Measurements from ENCODE around the gene NEAT1.
A peak's percentile ranks its signal among the peaks of the same experiment; 100 is the strongest.

Gene NEAT1

DNA sequence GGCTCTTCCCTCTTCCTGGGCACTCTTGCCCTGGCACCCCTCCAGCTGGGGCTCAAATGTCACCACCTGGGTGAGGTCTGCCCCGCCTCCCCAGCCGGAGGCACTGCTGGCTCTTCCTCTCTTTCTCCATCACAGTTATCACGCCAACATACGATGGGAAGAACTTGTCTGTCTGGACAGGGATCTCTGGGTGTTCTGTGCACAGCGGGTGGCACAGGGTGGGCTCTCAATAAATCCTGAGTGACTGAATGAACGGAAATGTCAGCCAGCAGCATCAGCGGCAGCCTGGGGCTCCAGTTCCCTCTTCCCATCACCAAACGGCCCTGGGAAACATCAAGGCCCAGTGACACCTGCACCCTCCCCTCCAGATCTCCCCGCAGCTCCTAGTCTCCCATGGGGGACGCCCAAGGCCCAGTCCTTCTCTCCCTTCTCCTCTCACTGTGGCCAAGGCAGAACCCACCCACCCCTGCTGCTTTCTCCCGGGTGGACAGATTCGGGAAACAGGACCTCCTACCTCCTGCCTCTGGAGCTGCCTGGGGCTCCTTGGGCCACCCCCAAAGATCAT is 39.7 kb upstream of the NEAT1 start:
- H3K4me1 ChIP-seq (ENCODE audit: low read depth, poor library complexity, severe bottlenecking), result peaks cover 58% of the 10 kb centered on the region
- no peak overlapping the region for H3K4me3 ChIP-seq (IDR thresholded peaks at IDR 0.05; ENCODE audit: insufficient read depth, low read depth, low read length)
- TF ChIP-seq, protein P1, sequence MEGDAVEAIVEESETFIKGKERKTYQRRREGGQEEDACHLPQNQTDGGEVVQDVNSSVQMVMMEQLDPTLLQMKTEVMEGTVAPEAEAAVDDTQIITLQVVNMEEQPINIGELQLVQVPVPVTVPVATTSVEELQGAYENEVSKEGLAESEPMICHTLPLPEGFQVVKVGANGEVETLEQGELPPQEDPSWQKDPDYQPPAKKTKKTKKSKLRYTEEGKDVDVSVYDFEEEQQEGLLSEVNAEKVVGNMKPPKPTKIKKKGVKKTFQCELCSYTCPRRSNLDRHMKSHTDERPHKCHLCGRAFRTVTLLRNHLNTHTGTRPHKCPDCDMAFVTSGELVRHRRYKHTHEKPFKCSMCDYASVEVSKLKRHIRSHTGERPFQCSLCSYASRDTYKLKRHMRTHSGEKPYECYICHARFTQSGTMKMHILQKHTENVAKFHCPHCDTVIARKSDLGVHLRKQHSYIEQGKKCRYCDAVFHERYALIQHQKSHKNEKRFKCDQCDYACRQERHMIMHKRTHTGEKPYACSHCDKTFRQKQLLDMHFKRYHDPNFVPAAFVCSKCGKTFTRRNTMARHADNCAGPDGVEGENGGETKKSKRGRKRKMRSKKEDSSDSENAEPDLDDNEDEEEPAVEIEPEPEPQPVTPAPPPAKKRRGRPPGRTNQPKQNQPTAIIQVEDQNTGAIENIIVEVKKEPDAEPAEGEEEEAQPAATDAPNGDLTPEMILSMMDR (conservative IDR thresholded peaks at IDR 0.05; ENCODE audit: low read depth, low read length), result no peak
- H3K4me2 ChIP-seq, result peak overlapping the region; percentile 79
- peak overlapping the region; percentile 50; the same call in 1 of the 2 replicates for H2AFZ ChIP-seq (ENCODE audit: low read depth)
- H4K20me1 ChIP-seq (ENCODE audit: insufficient read depth), result no peaks in the 10 kb centered on the region
- peak overlapping the region; percentile 95 for H3K27ac ChIP-seq
- H3K9ac ChIP-seq, result peak overlapping the region; percentile 88
- peaks cover 36% of the 10 kb centered on the region for H3K79me2 ChIP-seq (ENCODE audit: insufficient read depth, low read depth)
- H3K36me3 ChIP-seq (ENCODE audit: insufficient read depth), result no peaks in the 10 kb centered on the region
- no peaks in the 10 kb centered on the region for H3K27me3 ChIP-seq (ENCODE audit: insufficient read depth, low read depth)

DNA sequence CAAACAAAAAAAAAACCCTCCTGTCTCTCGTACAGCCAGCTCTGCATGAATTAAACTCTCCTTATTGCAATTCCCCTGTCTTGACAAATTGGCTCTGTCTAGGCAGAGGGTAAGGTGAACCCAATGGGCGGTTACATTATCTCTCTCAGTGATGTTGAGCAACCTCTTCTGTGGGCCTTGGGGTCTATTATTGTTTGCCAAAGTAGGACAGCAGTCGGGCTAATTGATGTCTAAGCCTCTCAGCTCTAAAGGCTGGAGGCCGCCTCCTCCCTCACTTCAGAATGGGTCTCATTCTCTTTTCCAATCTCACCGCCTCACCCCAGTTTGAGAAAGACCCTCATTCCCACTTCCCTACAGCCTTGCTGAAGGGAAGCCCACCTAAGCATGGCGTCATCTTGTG is 38.8 kb upstream of the NEAT1 start:
- Histone ChIP-seq H3K4me2 (peak overlapping the region; percentile 79; the same call in 1 of the 2 replicates), H3K79me2 (ENCODE audit: insufficient read depth, low read depth) (peaks cover 42% of the 10 kb centered on the region), H3K9ac (no peak overlapping the region), H3K36me3 (ENCODE audit: insufficient read depth) (no peaks in the 10 kb centered on the region), H3K27me3 (ENCODE audit: insufficient read depth, low read depth) (no peaks in the 10 kb centered on the region), H2AFZ (ENCODE audit: low read depth) (no peak overlapping the region), H3K4me3 (IDR thresholded peaks at IDR 0.05; ENCODE audit: insufficient read depth, low read depth, low read length) (no peak overlapping the region), H3K27ac (peak overlapping the region; percentile 95; the same call in 1 of the 2 replicates), H4K20me1 (ENCODE audit: insufficient read depth) (no peaks in the 10 kb centered on the region), H3K4me1 (ENCODE audit: low read depth, poor library complexity, severe bottlenecking) (peaks cover 67% of the 10 kb centered on the region)
- TF ChIP-seq, protein P1 (conservative IDR thresholded peaks at IDR 0.05; ENCODE audit: low read depth, low read length), result no peak

DNA sequence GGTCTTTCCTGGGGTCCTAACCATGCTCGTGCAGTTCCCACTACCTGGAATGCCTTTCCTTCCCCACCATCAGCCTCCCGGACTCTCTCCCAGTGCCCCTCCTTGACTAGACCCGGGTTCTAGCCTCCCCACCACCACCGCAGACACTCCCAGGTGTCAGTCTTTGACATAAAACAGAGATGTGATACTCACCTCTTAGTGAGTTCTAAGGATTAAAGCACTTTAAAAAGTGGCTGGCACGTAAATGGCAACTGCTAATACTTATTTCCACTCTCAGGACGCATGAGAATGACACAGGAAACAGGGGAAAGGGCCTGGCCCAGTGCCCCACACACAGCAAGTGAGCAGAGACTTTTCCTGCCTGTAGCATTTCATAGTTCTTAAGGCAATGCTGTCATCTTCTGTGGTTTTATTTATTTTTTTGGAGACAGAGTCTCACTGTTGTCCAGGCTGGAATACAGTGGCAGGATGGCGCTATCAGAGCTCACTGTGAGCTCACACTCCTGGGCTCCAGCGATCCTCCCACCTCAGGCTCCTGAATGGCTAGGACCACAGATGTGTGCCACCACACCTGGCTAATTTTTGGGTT is 38.2 kb upstream of the NEAT1 start:
- Histone ChIP-seq H3K4me2 (no peak overlapping the region; the same call in 1 of the 2 replicates), H3K27ac (peak overlapping the region; percentile 49; the same call in 1 of the 2 replicates), H3K79me2 (ENCODE audit: insufficient read depth, low read depth) (peaks cover 48% of the 10 kb centered on the region), H3K36me3 (ENCODE audit: insufficient read depth) (no peaks in the 10 kb centered on the region), H3K9ac (no peak overlapping the region), H2AFZ (ENCODE audit: low read depth) (no peak overlapping the region), H3K27me3 (ENCODE audit: insufficient read depth, low read depth) (no peaks in the 10 kb centered on the region), H3K4me1 (ENCODE audit: low read depth, poor library complexity, severe bottlenecking) (peaks cover 73% of the 10 kb centered on the region), H3K4me3 (IDR thresholded peaks at IDR 0.05; ENCODE audit: insufficient read depth, low read depth, low read length) (no peak overlapping the region), H4K20me1 (ENCODE audit: insufficient read depth) (no peaks in the 10 kb centered on the region)
- TF ChIP-seq, protein P1 (conservative IDR thresholded peaks at IDR 0.05; ENCODE audit: low read depth, low read length), result no peak

DNA sequence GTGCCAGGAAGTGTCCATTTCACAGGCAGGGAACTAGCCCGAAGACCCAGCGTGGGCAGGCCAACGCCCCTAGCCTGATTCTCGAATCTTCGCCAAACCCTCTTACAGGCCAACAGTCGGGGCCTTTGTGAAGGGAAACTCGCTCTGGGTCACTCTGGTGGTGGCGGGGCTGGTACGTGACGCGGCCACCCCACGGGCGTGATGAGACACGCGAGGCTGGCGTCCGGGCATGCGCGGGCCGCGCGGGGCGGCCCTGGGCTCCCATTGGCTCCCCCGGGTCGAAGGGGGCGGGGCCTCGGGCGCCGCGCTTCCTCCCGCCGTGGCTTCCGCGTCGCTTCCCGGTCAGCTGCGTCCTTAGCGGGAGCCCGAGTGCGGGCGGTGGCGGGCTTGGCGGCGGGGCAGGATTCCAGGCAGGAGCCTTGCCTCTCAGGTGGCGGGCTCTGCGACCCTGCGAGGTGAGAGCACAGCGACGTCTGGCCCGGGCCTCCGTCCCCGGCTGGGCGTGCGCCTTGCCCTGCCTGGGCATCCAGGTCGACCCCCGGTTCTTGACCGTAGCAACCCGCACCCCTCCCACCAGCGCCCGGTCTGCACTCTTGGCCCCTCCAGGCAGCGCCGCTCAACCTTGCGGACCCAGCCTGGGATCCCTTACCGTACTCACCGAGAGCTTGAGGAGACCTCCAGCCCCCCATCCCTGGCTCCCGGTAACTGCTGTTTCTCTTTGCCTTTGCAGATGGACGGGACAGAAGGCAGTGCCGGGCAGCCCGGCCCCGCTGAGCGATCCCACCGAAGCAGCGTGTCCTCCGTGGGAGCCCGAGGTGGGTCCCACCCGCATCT is 36.1 kb upstream of the NEAT1 start, which contains the start of gene FRMD8:
TSS of gene FRMD8 (plus strand) at position 331 of the 834 bp plus-strand sequence. CDS start at position 731, 400 bp downstream.
- Histone ChIP-seq H3K27me3 (ENCODE audit: insufficient read depth, low read depth) (no peaks in the 10 kb centered on the region), H3K27ac (peak within 1 kb of the TSS; percentile 49), H3K79me2 (ENCODE audit: insufficient read depth, low read depth) (peaks cover 55% of the 10 kb centered on the region), H3K4me2 (peak within 1 kb of the TSS; percentile 74), H3K4me1 (ENCODE audit: low read depth, poor library complexity, severe bottlenecking) (peaks cover 79% of the 10 kb centered on the region), H3K9ac (peak within 1 kb of the TSS; percentile 69), H3K36me3 (ENCODE audit: insufficient read depth) (no peaks in the 10 kb centered on the region), H2AFZ (ENCODE audit: low read depth) (peak within 1 kb of the TSS; percentile 69; the same call in 1 of the 2 replicates), H4K20me1 (ENCODE audit: insufficient read depth) (no peaks in the 10 kb centered on the region), H3K4me3 (IDR thresholded peaks at IDR 0.05; ENCODE audit: insufficient read depth, low read depth, low read length) (peak within 1 kb of the TSS; percentile 63)
- TF ChIP-seq, protein P1 (conservative IDR thresholded peaks at IDR 0.05; ENCODE audit: low read depth, low read length), result no peak
